Omental fat pad (tissue), 4 donors: ENCODE measurements around the gene MTA3. TPM values are rescaled to one million over a fixed set of nuclear protein-coding genes. Genes with fewer than 3 reads are reported as not detected.

Experiments
- ATAC-seq: fragments of 150-250 bp; one replicate; pipeline ENCODE4 v1.9.1; 2016; ENCODE audit warnings: mild to moderate bottlenecking, moderate library complexity; ENCODE audit not compliant: low FRiP score
- DNase-seq: peaks from one replicate; pipeline ENCODE4 v3.0.0-alpha.2; 2019; ENCODE audit warnings: low spot score
- total RNA-seq, 4 donors: library from RNA; depleted of rRNA; stranded (reverse); fragments of >200 nt; gene quantifications; one replicate each; pipeline ENCODE4 v1.1.0, GENCODE V29; 2016
- TF ChIP-seq, protein P1 (sequence below), 3 donors: fragments of 450-650 bp; IDR thresholded peaks; one replicate each; pipeline ENCODE4 v1.5.1; 2016 to 2017; ENCODE audit warnings: antibody characterized with exemption in 3 of 3, mild to moderate bottlenecking in 3 of 3, moderate library complexity in 2 of 3

MTA3 gene
- total RNA-seq, 4 donors from 2014 or later: 10.8 to 36.6 (median 25.2) TPM

DNA sequence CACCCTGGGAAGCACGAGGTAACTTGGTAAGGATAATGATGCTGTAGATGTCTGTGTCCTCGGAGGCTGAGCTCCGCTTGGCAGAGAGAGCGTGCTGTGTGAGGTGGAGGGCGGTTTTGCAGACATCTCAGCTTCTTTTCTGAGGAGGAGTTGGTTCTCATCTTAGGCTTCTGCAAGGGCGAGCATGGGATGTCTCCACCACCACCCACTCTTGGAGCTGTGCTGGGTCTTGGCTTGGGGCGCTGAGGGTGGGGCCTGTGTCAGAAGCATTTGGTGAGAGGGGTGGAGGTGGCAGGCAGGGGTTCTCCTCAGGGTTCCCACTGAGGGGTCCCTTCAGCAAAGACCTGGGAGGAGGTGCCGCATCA is 186.3 kb downstream of the MTA3 start:
- ATAC-seq (no peak), DNase-seq (no peak)
- TF ChIP-seq, protein P1, sequence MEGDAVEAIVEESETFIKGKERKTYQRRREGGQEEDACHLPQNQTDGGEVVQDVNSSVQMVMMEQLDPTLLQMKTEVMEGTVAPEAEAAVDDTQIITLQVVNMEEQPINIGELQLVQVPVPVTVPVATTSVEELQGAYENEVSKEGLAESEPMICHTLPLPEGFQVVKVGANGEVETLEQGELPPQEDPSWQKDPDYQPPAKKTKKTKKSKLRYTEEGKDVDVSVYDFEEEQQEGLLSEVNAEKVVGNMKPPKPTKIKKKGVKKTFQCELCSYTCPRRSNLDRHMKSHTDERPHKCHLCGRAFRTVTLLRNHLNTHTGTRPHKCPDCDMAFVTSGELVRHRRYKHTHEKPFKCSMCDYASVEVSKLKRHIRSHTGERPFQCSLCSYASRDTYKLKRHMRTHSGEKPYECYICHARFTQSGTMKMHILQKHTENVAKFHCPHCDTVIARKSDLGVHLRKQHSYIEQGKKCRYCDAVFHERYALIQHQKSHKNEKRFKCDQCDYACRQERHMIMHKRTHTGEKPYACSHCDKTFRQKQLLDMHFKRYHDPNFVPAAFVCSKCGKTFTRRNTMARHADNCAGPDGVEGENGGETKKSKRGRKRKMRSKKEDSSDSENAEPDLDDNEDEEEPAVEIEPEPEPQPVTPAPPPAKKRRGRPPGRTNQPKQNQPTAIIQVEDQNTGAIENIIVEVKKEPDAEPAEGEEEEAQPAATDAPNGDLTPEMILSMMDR (IDR thresholded peaks at IDR 0.05): no peak

DNA sequence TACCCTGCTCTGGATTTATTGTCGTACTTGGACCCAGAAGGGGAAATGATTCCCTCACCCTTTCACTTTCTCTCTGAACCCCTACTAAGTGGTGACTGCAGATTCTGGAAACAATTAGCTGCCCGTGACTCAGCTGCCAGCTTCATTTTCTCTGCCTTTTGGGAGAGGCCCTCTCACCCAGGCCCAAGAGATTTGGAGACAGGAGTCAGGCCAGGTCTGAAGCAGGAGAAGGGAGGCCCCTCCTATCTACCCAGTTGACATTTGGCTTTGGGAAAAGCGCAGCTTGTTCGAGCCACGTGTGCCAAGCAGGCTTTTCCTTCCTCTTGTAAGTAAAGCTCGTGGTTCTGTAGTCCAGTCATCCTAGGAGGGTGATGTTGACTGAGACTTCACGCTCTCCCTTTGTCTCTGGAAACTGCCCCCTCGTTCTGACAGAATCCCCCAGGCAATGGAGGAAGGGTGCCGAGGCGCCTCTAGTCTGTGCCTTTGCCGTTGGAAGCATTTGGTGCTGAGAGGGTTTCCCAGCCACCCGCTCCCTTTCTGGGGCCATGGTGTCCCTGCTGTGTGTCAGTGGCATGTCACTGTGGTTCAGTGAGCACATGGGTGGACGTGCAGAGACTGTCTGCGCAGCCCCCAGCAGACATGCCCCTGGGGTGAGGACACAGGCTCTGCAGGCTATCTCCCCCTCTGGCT is 186.9 kb downstream of the MTA3 start:
- DNase-seq: no peak
- ATAC-seq: no peak

DNA sequence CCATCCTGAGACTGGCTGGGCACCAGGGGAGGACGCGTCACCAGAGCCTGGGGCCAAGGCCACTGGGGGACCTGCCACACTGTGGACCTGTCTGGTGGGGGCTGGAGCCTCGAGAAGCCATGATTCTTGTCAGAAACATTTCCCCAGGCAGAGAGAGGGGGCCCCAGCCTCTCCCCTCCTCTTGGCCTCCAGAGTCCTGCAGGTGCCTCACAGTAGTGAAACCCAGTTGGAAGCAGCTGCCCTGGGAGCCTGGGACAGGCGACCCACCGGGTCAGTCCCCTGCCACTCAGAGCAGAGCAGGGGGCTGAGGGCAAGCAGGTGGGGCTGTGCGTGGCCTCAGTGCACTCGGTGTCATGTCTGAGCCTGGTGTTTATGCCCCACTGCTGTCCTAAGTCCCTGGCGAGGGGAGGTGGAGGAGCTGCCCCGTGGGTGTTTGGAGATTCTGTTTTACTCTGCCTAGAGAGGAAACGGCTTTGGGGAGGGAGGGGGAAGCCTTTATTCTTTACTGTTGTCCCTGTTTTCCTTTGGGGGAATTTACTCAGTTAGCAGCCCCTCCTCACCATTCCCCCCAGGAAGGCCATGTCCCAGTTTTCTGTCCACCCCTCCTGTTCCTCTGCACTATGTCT is 187.8 kb downstream of the MTA3 start:
- no peak for ATAC-seq
- DNase-seq: no peak
- TF ChIP-seq, protein P1 (IDR thresholded peaks at IDR 0.05): no peak

More for the DNA sequence above, 186.9 kb downstream of the MTA3 start:
- TF ChIP-seq, protein P1 (IDR thresholded peaks at IDR 0.05): no peak

DNA sequence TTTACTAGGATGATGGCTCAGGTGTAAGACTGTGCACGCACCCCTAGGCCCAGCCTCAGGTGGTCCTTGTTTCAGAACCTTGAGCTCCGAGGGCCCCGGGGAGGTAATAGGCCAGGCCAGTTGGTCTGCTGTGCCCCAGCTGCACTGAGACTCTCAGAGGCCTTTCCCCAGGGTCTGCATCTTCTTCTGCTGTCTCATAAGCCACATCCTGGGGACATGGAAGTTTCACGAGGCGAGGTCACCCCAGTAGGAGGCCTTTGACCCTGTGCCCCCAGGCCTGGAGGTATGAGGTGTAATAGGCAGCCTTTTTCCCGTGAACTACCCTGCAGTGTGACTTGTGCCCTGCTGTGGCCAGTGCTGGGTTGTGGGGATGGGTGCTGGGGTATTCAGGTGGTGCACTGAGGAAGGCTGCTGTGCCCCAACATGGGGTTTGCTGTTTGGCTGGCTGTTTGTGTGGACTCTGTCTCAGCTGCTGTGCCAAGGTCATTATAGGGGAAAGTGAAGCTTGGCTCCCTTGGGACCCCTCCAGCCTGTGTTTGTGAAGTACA is 188.6 kb downstream of the MTA3 start:
- ATAC-seq (no peak), DNase-seq (no peak)
- TF ChIP-seq, protein P1 (IDR thresholded peaks at IDR 0.05): no peak

DNA sequence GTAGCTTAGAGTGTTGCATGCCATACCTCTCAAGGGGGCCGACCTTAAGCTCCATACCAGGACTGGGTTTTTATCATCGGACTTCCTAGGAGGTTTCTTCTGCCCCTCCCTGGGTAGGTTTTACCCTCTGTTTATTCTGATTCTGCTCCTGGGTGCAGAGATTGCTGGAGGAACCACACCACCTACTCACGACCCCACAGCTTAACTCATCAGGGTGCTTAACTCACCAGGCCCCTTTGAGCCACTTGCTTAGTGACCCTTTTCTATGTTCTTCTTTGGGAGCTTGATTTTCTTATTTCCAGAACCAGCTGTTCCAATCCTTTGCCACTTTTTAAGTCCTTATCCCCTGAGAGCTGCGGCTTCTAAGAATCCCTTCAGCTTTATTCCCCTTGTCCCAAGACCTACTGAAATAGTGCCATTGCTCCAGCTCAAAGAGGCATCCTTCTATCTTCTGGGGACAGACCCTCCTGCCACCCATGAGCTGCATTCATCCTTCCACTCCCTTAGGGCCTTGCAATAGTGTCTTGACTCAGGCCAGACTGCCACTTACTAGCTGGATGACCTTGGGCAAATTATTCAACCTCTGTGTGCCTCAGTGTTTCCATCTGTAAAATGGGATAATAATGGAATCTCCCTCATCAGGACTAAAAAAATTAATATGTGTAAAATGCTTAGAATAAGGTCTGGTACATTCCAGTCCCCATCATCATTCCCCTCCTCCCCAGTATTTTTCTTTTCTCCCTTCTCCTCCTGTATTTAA is 189.7 kb downstream of the MTA3 start:
- TF ChIP-seq, protein P1 (IDR thresholded peaks at IDR 0.05): no peak
- no peak for ATAC-seq
- no peak for DNase-seq

DNA sequence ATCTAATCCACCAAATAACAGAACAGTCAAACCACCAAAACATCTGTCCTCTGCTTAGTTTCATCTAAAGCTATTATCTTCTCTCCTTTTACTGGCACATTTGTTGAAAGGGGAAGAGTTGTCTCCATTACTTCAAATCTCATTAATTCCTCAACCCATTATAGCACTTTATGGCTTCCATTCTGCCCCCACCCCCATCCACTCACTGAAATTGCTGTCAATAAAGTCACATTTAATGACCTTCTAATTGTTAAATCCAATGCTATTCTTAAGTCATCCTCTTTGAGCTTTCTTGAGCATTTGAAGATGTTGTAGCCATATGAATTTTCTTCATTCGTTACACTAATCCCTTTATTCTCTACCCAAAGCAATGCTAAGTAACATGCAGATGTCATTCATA is 190.3 kb downstream of the MTA3 start:
- TF ChIP-seq, protein P1 (IDR thresholded peaks at IDR 0.05): no peak
- ATAC-seq (no peak), DNase-seq (no peak)
